ENCODE measurements around the gene LRRC55. TPM values are rescaled to one million over a fixed set of nuclear protein-coding genes. Genes with fewer than 3 reads are reported as not detected.

Gene LRRC55
- total and polyA plus RNA-seq, 9 of the 15 experiments (the other 6 are each of a cell fraction or from before 2014, with no cell fraction given): not detected

DNA sequence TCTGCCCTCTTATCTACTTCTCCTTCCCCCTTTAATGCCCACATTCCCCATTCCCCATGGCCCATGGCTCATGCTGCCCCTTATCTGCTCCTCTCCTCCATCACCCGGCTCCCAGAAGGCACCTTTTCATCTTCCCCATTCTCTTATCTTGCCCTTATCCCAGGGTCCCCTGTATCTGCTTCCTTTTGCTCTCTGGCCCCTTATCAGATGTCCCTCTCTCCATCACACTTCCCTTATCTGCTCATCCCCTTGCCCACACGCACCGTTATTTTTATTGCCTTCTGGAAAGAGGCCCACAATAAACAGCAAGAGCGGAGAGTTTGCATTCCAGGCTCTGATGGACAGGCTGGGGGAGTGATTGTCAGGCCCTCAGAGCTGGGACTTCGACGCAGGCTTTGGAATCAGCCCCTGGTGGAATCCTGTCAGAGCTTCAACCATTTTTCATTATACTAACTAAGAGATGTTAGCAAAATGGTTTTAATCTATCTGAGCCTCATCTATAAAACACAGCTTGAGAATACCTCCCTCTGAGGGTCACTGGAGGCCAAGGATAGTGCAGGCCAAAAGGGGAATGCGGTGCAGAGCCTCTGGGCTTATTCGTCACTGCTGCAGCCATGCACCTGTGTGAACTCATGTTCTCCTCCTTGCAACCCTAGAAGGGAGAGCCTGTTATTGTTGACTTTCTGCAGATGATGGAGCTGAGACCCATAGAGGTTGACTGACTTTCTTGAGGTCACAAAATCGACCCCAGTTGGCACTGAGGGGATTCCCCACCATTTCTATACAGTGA is 37.0 kb upstream of the LRRC55 start (continued):
- TF ChIP-seq PYGO2 (tag; IDR thresholded peaks at IDR 0.05) (no peak), CBFA2T2 (conservative IDR thresholded peaks at IDR 0.05) (peak; percentile 73), ESRRA (IDR thresholded peaks at IDR 0.05; ENCODE audit: borderline replicate concordance, low read depth) (peak; percentile 42; the same call in 1 of the 2 replicates), KAT2B (IDR thresholded peaks at IDR 0.05; ENCODE audit: low read depth, low read length) (no peak), NCOR1 (IDR thresholded peaks at IDR 0.05) (peak; percentile 64), ZNF830 (CRISPR knock-in tag; IDR thresholded peaks at IDR 0.05) (no peak), JUND (IDR thresholded peaks at IDR 0.05; ENCODE audit: borderline replicate concordance, low read depth, low read length) (no peak), JUND (tag; IDR thresholded peaks at IDR 0.05; ENCODE audit: borderline replicate concordance, low read depth, low read length) (peak; percentile 19; the same call in 1 of the 3 replicates), RBM14 (IDR thresholded peaks at IDR 0.05; ENCODE audit: borderline replicate concordance, insufficient read depth, low read depth, low read length) (no peak), MEF2D (tag; conservative IDR thresholded peaks at IDR 0.05; ENCODE audit: low read depth) (peak; percentile 46; the same call in 1 of the 2 replicates), KDM1A (IDR thresholded peaks at IDR 0.05) (peak; percentile 71 to 85; a peak in 3 of 4 replicates), HDGF (IDR thresholded peaks at IDR 0.05) (no peak), SOX6 (IDR thresholded peaks at IDR 0.05) (peak; percentile 75; the same call in 1 of the 2 replicates), CBFA2T3 (IDR thresholded peaks at IDR 0.05) (peak; percentile 83), ELF4 (CRISPR knock-in tag; IDR thresholded peaks at IDR 0.05) (peak; percentile 84; the same call in 1 of the 2 replicates), FOS (IDR thresholded peaks at IDR 0.05; ENCODE audit: extremely low read depth, insufficient read length) (no peak)
- TF ChIP-seq, protein P1, sequence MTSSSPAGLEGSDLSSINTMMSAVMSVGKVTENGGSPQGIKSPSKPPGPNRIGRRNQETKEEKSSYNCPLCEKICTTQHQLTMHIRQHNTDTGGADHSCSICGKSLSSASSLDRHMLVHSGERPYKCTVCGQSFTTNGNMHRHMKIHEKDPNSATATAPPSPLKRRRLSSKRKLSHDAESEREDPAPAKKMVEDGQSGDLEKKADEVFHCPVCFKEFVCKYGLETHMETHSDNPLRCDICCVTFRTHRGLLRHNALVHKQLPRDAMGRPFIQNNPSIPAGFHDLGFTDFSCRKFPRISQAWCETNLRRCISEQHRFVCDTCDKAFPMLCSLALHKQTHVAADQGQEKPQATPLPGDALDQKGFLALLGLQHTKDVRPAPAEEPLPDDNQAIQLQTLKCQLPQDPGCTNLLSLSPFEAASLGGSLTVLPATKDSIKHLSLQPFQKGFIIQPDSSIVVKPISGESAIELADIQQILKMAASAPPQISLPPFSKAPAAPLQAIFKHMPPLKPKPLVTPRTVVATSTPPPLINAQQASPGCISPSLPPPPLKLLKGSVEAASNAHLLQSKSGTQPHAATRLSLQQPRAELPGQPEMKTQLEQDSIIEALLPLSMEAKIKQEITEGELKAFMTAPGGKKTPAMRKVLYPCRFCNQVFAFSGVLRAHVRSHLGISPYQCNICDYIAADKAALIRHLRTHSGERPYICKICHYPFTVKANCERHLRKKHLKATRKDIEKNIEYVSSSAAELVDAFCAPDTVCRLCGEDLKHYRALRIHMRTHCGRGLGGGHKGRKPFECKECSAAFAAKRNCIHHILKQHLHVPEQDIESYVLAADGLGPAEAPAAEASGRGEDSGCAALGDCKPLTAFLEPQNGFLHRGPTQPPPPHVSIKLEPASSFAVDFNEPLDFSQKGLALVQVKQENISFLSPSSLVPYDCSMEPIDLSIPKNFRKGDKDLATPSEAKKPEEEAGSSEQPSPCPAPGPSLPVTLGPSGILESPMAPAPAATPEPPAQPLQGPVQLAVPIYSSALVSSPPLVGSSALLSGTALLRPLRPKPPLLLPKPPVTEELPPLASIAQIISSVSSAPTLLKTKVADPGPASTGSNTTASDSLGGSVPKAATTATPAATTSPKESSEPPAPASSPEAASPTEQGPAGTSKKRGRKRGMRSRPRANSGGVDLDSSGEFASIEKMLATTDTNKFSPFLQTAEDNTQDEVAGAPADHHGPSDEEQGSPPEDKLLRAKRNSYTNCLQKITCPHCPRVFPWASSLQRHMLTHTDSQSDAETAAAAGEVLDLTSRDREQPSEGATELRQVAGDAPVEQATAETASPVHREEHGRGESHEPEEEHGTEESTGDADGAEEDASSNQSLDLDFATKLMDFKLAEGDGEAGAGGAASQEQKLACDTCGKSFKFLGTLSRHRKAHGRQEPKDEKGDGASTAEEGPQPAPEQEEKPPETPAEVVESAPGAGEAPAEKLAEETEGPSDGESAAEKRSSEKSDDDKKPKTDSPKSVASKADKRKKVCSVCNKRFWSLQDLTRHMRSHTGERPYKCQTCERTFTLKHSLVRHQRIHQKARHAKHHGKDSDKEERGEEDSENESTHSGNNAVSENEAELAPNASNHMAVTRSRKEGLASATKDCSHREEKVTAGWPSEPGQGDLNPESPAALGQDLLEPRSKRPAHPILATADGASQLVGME (CRISPR knock-in tag; IDR thresholded peaks at IDR 0.05): peak; percentile 98
- TF ChIP-seq, protein P2, sequence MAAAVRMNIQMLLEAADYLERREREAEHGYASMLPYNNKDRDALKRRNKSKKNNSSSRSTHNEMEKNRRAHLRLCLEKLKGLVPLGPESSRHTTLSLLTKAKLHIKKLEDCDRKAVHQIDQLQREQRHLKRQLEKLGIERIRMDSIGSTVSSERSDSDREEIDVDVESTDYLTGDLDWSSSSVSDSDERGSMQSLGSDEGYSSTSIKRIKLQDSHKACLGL (CRISPR knock-in tag; IDR thresholded peaks at IDR 0.05; ENCODE audit: borderline replicate concordance, poor library complexity, severe bottlenecking): no peak
- TF ChIP-seq, protein P3, sequence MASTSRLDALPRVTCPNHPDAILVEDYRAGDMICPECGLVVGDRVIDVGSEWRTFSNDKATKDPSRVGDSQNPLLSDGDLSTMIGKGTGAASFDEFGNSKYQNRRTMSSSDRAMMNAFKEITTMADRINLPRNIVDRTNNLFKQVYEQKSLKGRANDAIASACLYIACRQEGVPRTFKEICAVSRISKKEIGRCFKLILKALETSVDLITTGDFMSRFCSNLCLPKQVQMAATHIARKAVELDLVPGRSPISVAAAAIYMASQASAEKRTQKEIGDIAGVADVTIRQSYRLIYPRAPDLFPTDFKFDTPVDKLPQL (IDR thresholded peaks at IDR 0.05; ENCODE audit: extremely low read depth, insufficient read length): no peak
- TF ChIP-seq, protein P4, sequence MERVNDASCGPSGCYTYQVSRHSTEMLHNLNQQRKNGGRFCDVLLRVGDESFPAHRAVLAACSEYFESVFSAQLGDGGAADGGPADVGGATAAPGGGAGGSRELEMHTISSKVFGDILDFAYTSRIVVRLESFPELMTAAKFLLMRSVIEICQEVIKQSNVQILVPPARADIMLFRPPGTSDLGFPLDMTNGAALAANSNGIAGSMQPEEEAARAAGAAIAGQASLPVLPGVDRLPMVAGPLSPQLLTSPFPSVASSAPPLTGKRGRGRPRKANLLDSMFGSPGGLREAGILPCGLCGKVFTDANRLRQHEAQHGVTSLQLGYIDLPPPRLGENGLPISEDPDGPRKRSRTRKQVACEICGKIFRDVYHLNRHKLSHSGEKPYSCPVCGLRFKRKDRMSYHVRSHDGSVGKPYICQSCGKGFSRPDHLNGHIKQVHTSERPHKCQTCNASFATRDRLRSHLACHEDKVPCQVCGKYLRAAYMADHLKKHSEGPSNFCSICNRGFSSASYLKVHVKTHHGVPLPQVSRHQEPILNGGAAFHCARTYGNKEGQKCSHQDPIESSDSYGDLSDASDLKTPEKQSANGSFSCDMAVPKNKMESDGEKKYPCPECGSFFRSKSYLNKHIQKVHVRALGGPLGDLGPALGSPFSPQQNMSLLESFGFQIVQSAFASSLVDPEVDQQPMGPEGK (CRISPR knock-in tag; IDR thresholded peaks at IDR 0.05; ENCODE audit: borderline replicate concordance): no peak
